Measurements from ENCODE around the gene TOB1. TPM values are rescaled to one million over a fixed set of nuclear protein-coding genes. Genes with fewer than 3 reads are reported as not detected.
A peak's percentile ranks its signal among the peaks of the same experiment; 100 is the strongest.

Gene TOB1
- polyA plus RNA-seq, 2 donors = 32.7 to 52.9 TPM

GRCh38 chr17:50853015-50853615, 13.0 kb downstream of the TOB1 start:
- WGBS, 2 donors = 74 to 81% methylated on average over 6 of the region's 6 CpGs
- no peaks in the 10 kb centered on the region for H3K27me3 ChIP-seq (ENCODE audit: control insufficient read depth in 1 of 2, insufficient read depth in 2 of 2, low read length in 2 of 2)
- no peaks in the 10 kb centered on the region for H3K36me3 ChIP-seq (ENCODE audit: control insufficient read depth in 2 of 2, insufficient read depth in 2 of 2, low read length in 1 of 2)
- H3K4me3 ChIP-seq (ENCODE audit: low read depth in 1 of 2, low read length in 2 of 2) = no peak overlapping the region
- no peaks in the 10 kb centered on the region for H3K9me3 ChIP-seq (ENCODE audit: control insufficient read depth in 2 of 2, insufficient read depth in 1 of 2, low read depth in 1 of 2, low read length in 1 of 2)
- no peak overlapping the region for H3K27ac ChIP-seq (ENCODE audit: low read depth in 2 of 2, low read length in 1 of 2)
- peaks cover 0 to 2% of the 10 kb centered on the region in 2 donors for H3K4me1 ChIP-seq (ENCODE audit: control insufficient read depth in 2 of 2, insufficient read depth in 2 of 2, low read length in 1 of 2)

DNA sequence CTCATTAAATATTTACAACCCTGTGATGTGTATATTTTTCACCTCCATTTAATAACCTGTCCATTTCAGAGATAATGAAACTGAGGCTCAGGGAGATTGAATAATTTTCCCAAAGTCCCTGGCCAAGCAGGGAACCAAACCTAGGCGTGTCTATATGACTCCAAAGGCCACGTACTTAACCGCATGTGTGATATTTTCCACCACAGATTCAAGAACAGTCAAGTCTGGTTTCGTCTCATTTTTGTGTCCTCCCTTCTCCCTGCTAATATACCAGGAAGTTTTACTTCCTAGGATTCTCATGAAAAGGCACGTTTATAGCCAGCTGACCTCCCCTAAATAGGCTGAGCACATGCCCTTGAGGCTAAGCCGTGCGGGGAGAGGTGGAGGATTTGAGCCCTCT, 15.5 kb downstream of the TOB1 start:
- Histone ChIP-seq H3K9me3 (ENCODE audit: control insufficient read depth in 2 of 2, insufficient read depth in 1 of 2, low read depth in 1 of 2, low read length in 1 of 2) (no peaks in the 10 kb centered on the region), H3K36me3 (ENCODE audit: control insufficient read depth in 2 of 2, insufficient read depth in 2 of 2, low read length in 1 of 2) (no peaks in the 10 kb centered on the region), H3K4me1 (ENCODE audit: control insufficient read depth in 2 of 2, insufficient read depth in 2 of 2, low read length in 1 of 2) (peaks cover 0 to 2% of the 10 kb centered on the region in 2 donors), H3K27me3 (ENCODE audit: control insufficient read depth in 1 of 2, insufficient read depth in 2 of 2, low read length in 2 of 2) (no peaks in the 10 kb centered on the region), H3K27ac (ENCODE audit: low read depth in 2 of 2, low read length in 1 of 2) (peak overlapping the region in 1 of 2 donors; percentile 41), H3K4me3 (ENCODE audit: low read depth in 1 of 2, low read length in 2 of 2) (no peak overlapping the region)
- WGBS, 2 donors = 60 to 65% methylated on average over 7 of the region's 7 CpGs

DNA sequence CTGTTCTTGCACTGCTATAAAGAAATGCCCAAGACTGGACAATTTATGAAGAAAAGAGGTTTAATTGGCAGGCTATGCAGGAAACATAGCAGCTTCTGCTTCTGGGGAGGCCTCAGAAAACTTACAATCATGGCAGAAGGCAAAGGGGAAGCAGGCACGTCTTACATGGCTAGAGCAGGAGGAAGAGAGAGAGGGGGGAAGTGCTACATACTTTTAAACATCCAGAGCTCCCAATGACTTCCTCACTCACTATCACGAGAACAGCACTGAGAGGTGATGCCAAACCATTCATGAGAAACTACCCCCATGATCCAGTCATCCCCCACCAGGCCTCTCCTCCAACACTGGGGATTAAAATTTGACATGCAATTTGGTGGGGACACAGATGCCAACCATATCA, 17.4 kb downstream of the TOB1 start:
- Histone ChIP-seq H3K9me3 (ENCODE audit: control insufficient read depth in 2 of 2, insufficient read depth in 1 of 2, low read depth in 1 of 2, low read length in 1 of 2) (no peaks in the 10 kb centered on the region), H3K4me1 (ENCODE audit: control insufficient read depth in 2 of 2, insufficient read depth in 2 of 2, low read length in 1 of 2) (peaks cover 0 to 2% of the 10 kb centered on the region in 2 donors), H3K36me3 (ENCODE audit: control insufficient read depth in 2 of 2, insufficient read depth in 2 of 2, low read length in 1 of 2) (no peaks in the 10 kb centered on the region), H3K27me3 (ENCODE audit: control insufficient read depth in 1 of 2, insufficient read depth in 2 of 2, low read length in 2 of 2) (no peaks in the 10 kb centered on the region), H3K4me3 (ENCODE audit: low read depth in 1 of 2, low read length in 2 of 2) (no peak overlapping the region), H3K27ac (ENCODE audit: low read depth in 2 of 2, low read length in 1 of 2) (no peak overlapping the region)
- 68 to 76% methylated on average over 2 of the region's 2 CpGs for WGBS, 2 donors

DNA sequence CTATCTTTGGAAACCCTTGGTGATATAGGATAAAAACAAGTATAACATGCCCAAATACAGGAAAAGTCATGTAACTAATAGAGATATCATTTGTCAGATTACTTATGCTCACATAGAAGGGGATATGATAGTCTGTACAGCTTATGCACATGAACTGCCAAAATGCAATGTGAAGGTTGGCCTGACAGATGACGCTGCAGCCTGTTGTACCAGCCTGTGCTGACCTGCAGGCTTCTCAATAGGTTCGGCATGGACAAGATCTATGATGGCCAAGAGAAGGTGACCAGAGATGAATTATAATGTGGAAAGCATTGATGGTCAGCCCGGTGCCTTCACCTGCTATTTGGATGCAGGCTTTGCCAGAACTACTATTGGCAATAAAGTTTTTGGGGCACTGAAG, 18.1 kb downstream of the TOB1 start:
- H3K4me3 ChIP-seq (ENCODE audit: low read depth in 1 of 2, low read length in 2 of 2) = no peak overlapping the region
- no peak overlapping the region for H3K27ac ChIP-seq (ENCODE audit: low read depth in 2 of 2, low read length in 1 of 2)
- no peaks in the 10 kb centered on the region for H3K27me3 ChIP-seq (ENCODE audit: control insufficient read depth in 1 of 2, insufficient read depth in 2 of 2, low read length in 2 of 2)
- H3K36me3 ChIP-seq (ENCODE audit: control insufficient read depth in 2 of 2, insufficient read depth in 2 of 2, low read length in 1 of 2) = no peaks in the 10 kb centered on the region
- H3K9me3 ChIP-seq (ENCODE audit: control insufficient read depth in 2 of 2, insufficient read depth in 1 of 2, low read depth in 1 of 2, low read length in 1 of 2) = no peaks in the 10 kb centered on the region
- H3K4me1 ChIP-seq (ENCODE audit: control insufficient read depth in 2 of 2, insufficient read depth in 2 of 2, low read length in 1 of 2) = peaks cover 0 to 2% of the 10 kb centered on the region in 2 donors
- 87 to 89% methylated on average over 3 of the region's 3 CpGs for WGBS, 2 donors

GRCh38 chr17:50847566-50847965, 18.6 kb downstream of the TOB1 start:
- H3K27me3 ChIP-seq (ENCODE audit: control insufficient read depth in 1 of 2, insufficient read depth in 2 of 2, low read length in 2 of 2) = no peaks in the 10 kb centered on the region
- no peak overlapping the region for H3K27ac ChIP-seq (ENCODE audit: low read depth in 2 of 2, low read length in 1 of 2)
- H3K9me3 ChIP-seq (ENCODE audit: control insufficient read depth in 2 of 2, insufficient read depth in 1 of 2, low read depth in 1 of 2, low read length in 1 of 2) = no peaks in the 10 kb centered on the region
- H3K36me3 ChIP-seq (ENCODE audit: control insufficient read depth in 2 of 2, insufficient read depth in 2 of 2, low read length in 1 of 2) = no peaks in the 10 kb centered on the region
- H3K4me3 ChIP-seq (ENCODE audit: low read depth in 1 of 2, low read length in 2 of 2) = no peak overlapping the region
- H3K4me1 ChIP-seq (ENCODE audit: control insufficient read depth in 2 of 2, insufficient read depth in 2 of 2, low read length in 1 of 2) = peaks cover 0 to 2% of the 10 kb centered on the region in 2 donors
- WGBS, 2 donors = 94 to 98% methylated on average over 4 of the region's 4 CpGs

DNA sequence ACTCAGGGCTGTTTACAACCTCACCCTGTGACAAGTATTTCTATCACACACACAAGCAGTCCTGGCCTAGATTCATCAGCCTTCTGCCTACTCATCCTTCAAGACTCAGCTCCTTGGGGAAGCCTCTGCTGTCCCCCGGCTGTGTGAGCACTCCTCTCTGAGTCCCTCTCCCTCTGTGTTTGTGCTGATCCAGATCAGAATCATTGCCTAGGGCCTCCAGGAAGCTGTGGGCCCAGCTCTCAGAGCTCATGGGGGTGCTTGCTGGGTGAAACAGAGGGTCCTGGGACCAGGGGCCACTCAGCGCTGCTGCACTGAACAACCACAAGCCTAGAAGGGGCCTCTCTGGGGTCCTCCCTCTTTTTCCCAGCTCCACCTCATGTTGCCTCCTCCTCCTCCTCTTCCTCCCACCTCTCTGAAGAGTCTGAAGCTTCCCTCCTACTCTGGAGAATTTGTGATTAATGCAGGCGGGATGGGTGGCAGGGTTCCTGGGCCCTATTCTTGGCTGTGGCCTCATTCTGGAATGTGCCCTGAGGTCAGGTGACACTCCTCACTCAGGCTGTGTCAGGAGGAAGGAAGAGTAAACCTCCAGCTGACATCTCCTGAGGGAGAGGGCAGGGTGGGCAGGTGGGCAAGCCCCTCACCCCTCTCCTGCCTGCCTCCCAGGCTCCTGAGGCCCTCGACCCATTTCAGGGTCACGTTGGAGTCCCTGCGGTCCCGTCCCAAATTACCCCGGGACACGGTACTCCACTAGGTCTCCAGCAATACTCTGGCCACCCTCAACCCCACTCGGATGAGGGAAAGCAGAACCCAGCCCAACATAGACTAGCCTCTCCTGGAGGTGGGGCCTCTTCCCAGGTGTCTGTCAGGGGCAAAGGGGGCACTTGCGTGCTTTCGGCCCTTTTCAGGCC, 20.7 kb downstream of the TOB1 start:
- Histone ChIP-seq H3K4me1 (ENCODE audit: control insufficient read depth in 2 of 2, insufficient read depth in 2 of 2, low read length in 1 of 2) (no peaks in the 10 kb centered on the region), H3K27me3 (ENCODE audit: control insufficient read depth in 1 of 2, insufficient read depth in 2 of 2, low read length in 2 of 2) (no peaks in the 10 kb centered on the region), H3K4me3 (ENCODE audit: low read depth in 1 of 2, low read length in 2 of 2) (no peak overlapping the region), H3K9me3 (ENCODE audit: control insufficient read depth in 2 of 2, insufficient read depth in 1 of 2, low read depth in 1 of 2, low read length in 1 of 2) (no peaks in the 10 kb centered on the region), H3K36me3 (ENCODE audit: control insufficient read depth in 2 of 2, insufficient read depth in 2 of 2, low read length in 1 of 2) (no peaks in the 10 kb centered on the region), H3K27ac (ENCODE audit: low read depth in 2 of 2, low read length in 1 of 2) (no peak overlapping the region)
- 77 to 85% methylated on average over 12 of the region's 12 CpGs for WGBS, 2 donors

GRCh38 chr17:50844117-50844700, 21.9 kb downstream of the TOB1 start:
- Histone ChIP-seq H3K4me1 (ENCODE audit: control insufficient read depth in 2 of 2, insufficient read depth in 2 of 2, low read length in 1 of 2) (no peaks in the 10 kb centered on the region), H3K27me3 (ENCODE audit: control insufficient read depth in 1 of 2, insufficient read depth in 2 of 2, low read length in 2 of 2) (no peaks in the 10 kb centered on the region), H3K4me3 (ENCODE audit: low read depth in 1 of 2, low read length in 2 of 2) (no peak overlapping the region), H3K27ac (ENCODE audit: low read depth in 2 of 2, low read length in 1 of 2) (no peak overlapping the region), H3K36me3 (ENCODE audit: control insufficient read depth in 2 of 2, insufficient read depth in 2 of 2, low read length in 1 of 2) (no peaks in the 10 kb centered on the region), H3K9me3 (ENCODE audit: control insufficient read depth in 2 of 2, insufficient read depth in 1 of 2, low read depth in 1 of 2, low read length in 1 of 2) (no peaks in the 10 kb centered on the region)
- WGBS, 2 donors = 55 to 72% methylated on average over 14 of the region's 14 CpGs

- H3K4me3 ChIP-seq (ENCODE audit: low read depth in 1 of 2, low read length in 2 of 2) = no peak overlapping the region
- H3K4me1 ChIP-seq (ENCODE audit: control insufficient read depth in 2 of 2, insufficient read depth in 2 of 2, low read length in 1 of 2) = no peaks in the 10 kb centered on the region
- WGBS, 2 donors = 87% methylated on average over 16 of the region's 16 CpGs
- no peaks in the 10 kb centered on the region for H3K9me3 ChIP-seq (ENCODE audit: control insufficient read depth in 2 of 2, insufficient read depth in 1 of 2, low read depth in 1 of 2, low read length in 1 of 2)
- no peaks in the 10 kb centered on the region for H3K27me3 ChIP-seq (ENCODE audit: control insufficient read depth in 1 of 2, insufficient read depth in 2 of 2, low read length in 2 of 2)
- H3K27ac ChIP-seq (ENCODE audit: low read depth in 2 of 2, low read length in 1 of 2) = no peak overlapping the region
- no peaks in the 10 kb centered on the region for H3K36me3 ChIP-seq (ENCODE audit: control insufficient read depth in 2 of 2, insufficient read depth in 2 of 2, low read length in 1 of 2)
Measured at GRCh38 chr17:50843150-50843905, 22.8 kb downstream of the TOB1 start.

GRCh38 chr17:50842506-50843149, 23.5 kb downstream of the TOB1 start:
- Histone ChIP-seq H3K4me3 (ENCODE audit: low read depth in 1 of 2, low read length in 2 of 2) (no peak overlapping the region), H3K36me3 (ENCODE audit: control insufficient read depth in 2 of 2, insufficient read depth in 2 of 2, low read length in 1 of 2) (no peaks in the 10 kb centered on the region), H3K27ac (ENCODE audit: low read depth in 2 of 2, low read length in 1 of 2) (no peak overlapping the region), H3K27me3 (ENCODE audit: control insufficient read depth in 1 of 2, insufficient read depth in 2 of 2, low read length in 2 of 2) (no peaks in the 10 kb centered on the region), H3K9me3 (ENCODE audit: control insufficient read depth in 2 of 2, insufficient read depth in 1 of 2, low read depth in 1 of 2, low read length in 1 of 2) (no peaks in the 10 kb centered on the region), H3K4me1 (ENCODE audit: control insufficient read depth in 2 of 2, insufficient read depth in 2 of 2, low read length in 1 of 2) (no peaks in the 10 kb centered on the region)
- WGBS, 2 donors = 64 to 71% methylated on average over 9 of the region's 9 CpGs

Data from esophagus (tissue), 2 donors.